ENCODE measurements around the gene FMNL2. TPM values are rescaled to one million over a fixed set of nuclear protein-coding genes. Genes with fewer than 3 reads are reported as not detected.

Gene FMNL2
- polyA plus RNA-seq, 3 donors from 2014 or later, result 0.08 TPM; not detected in 2

GRCh38 chr2:152407204-152407721, 72.3 kb downstream of the FMNL2 start:
- Mint-ChIP-seq H3K4me3 (peak overlapping the region in 2 of 5 donors; percentile 2 to 21), H3K36me3 (no peaks in the 10 kb centered on the region), H3K9me3 (no peaks in the 10 kb centered on the region), H3K27me3 (ENCODE audit: low read depth in 3 of 3) (peaks cover 0 to 13% (median 0%) of the 10 kb centered on the region in 3 donors), H3K27ac (no peak overlapping the region), H3K4me1 (peaks cover 2 to 9% of the 10 kb centered on the region in 2 donors)
- DNase-seq, result no peak

DNA sequence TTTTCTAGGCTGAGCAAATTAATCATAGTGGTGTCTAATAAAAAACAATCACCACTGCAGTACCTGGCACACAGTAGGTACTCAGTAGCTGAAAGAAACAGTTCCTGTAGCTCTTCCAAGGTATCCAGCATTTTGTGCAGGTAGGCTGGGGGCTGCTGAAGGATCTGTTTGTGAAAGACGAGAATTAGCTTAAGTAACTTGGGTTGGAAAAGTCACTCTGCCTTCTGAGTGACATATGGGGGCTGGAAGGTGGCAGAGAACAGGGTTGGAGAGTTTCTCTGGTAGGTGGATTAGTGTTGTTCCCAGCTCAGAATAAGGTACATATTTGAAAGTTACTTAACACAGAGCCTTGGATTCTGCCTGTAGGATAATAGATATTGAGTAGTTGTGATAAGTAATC, 72.8 kb downstream of the FMNL2 start:
- no peaks in the 10 kb centered on the region for H3K36me3 Mint-ChIP-seq
- H3K27ac Mint-ChIP-seq, result no peak overlapping the region
- H3K27me3 Mint-ChIP-seq (ENCODE audit: low read depth in 3 of 3), result peaks cover 0 to 13% (median 0%) of the 10 kb centered on the region in 3 donors
- DNase-seq, result no peak
- no peaks in the 10 kb centered on the region for H3K9me3 Mint-ChIP-seq
- H3K4me1 Mint-ChIP-seq, result peaks cover 2 to 7% of the 10 kb centered on the region in 2 donors
- H3K4me3 Mint-ChIP-seq, result no peak overlapping the region

DNA sequence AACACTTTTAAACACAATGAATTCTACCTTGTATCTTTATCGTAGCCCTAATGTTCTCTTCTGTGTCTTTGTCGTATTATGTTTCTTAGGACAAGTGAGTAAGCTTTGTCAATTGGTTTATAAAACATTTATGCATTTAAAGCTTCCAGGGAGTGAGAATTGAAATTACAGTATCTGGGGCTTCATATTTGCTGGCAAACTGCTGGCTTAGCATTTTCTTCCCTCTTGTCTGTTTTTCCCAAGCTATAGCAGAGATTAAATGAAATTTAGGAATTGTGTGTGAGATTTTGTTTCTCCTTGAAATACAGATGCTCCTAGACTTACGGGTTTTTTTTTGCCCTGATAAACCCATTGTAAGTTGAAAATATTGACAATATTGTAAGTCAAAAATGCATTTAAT, 73.3 kb downstream of the FMNL2 start:
- H3K27ac Mint-ChIP-seq, result no peak overlapping the region
- H3K9me3 Mint-ChIP-seq, result no peaks in the 10 kb centered on the region
- peaks cover 0 to 13% (median 0%) of the 10 kb centered on the region in 3 donors for H3K27me3 Mint-ChIP-seq (ENCODE audit: low read depth in 3 of 3)

GRCh38 chr2:152409386-152410164, 74.6 kb downstream of the FMNL2 start:
- no peak overlapping the region for H3K27ac Mint-ChIP-seq
- H3K4me1 Mint-ChIP-seq, result no peaks in the 10 kb centered on the region
- no peak overlapping the region for H3K4me3 Mint-ChIP-seq
- no peaks in the 10 kb centered on the region for H3K9me3 Mint-ChIP-seq
- DNase-seq, result no peak
- H3K27me3 Mint-ChIP-seq (ENCODE audit: low read depth in 3 of 3), result peaks cover 0 to 13% (median 2%) of the 10 kb centered on the region in 3 donors
- H3K36me3 Mint-ChIP-seq, result no peaks in the 10 kb centered on the region

More for the DNA sequence above, 73.3 kb downstream of the FMNL2 start:
- no peak for DNase-seq
- H3K36me3 Mint-ChIP-seq, result no peaks in the 10 kb centered on the region
- no peak overlapping the region for H3K4me3 Mint-ChIP-seq
- peaks cover 0 to 3% of the 10 kb centered on the region in 2 donors for H3K4me1 Mint-ChIP-seq

GRCh38 chr2:152410165-152410597, 75.2 kb downstream of the FMNL2 start:
- Mint-ChIP-seq H3K27ac (no peak overlapping the region), H3K9me3 (no peaks in the 10 kb centered on the region), H3K36me3 (no peaks in the 10 kb centered on the region), H3K4me1 (no peaks in the 10 kb centered on the region), H3K4me3 (no peak overlapping the region), H3K27me3 (ENCODE audit: low read depth in 3 of 3) (peaks cover 0 to 13% (median 2%) of the 10 kb centered on the region in 3 donors)
- no peak for DNase-seq

- H3K27me3 Mint-ChIP-seq (ENCODE audit: low read depth in 3 of 3), result peaks cover 0 to 10% (median 2%) of the 10 kb centered on the region in 3 donors
- no peak overlapping the region for H3K4me3 Mint-ChIP-seq
- no peak overlapping the region for H3K27ac Mint-ChIP-seq
- H3K36me3 Mint-ChIP-seq, result no peaks in the 10 kb centered on the region
- no peak for DNase-seq
- H3K4me1 Mint-ChIP-seq, result no peaks in the 10 kb centered on the region
- H3K9me3 Mint-ChIP-seq, result no peaks in the 10 kb centered on the region
Observed at GRCh38 chr2:152411154-152411553, 76.2 kb downstream of the FMNL2 start.

DNA sequence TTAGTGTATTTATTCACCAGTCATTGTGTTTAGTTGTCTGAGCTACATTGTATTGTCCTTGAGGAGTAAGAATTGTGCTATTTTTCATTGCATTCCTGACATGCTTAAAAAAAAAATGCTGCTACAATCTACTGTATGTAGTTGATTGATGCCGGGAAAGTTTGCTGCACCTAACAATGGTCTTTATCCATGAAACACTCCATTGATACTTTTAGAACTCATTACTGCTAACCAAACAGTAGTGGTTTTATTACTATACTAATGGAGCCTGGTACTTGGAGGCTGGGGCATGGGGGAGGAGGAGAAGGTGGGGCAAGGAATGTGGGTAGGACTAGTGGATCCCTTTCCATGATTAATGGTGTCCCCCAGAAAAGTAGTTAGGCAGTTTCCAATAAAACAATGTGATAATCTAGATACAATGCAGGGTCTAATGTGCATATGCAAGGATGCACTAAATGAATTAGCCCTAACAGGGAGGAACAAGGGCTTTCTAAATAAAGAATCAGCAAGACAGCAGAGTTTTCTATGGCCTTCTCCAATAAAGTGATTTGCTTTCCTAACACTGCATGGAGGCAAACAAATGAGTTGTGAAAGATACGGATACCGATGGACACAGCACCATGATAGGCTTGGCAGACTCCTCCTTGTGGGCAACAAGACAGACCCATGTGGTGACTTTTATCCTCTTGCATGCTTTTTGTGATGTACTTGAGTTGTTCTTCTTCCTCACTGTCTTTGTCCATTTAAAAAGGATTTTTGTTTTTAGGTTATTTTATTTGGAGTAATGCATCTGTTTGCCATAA, 78.5 kb downstream of the FMNL2 start:
- H3K4me3 Mint-ChIP-seq, result no peak overlapping the region
- no peak overlapping the region for H3K27ac Mint-ChIP-seq
- peaks cover 0 to 2% (median 2%) of the 10 kb centered on the region in 3 donors for H3K27me3 Mint-ChIP-seq (ENCODE audit: low read depth in 3 of 3)
- H3K36me3 Mint-ChIP-seq, result no peaks in the 10 kb centered on the region
- no peaks in the 10 kb centered on the region for H3K9me3 Mint-ChIP-seq
- H3K4me1 Mint-ChIP-seq, result no peaks in the 10 kb centered on the region
- DNase-seq, result no peak

GRCh38 chr2:152415231-152415642, 80.3 kb downstream of the FMNL2 start:
- no peak for DNase-seq

DNA sequence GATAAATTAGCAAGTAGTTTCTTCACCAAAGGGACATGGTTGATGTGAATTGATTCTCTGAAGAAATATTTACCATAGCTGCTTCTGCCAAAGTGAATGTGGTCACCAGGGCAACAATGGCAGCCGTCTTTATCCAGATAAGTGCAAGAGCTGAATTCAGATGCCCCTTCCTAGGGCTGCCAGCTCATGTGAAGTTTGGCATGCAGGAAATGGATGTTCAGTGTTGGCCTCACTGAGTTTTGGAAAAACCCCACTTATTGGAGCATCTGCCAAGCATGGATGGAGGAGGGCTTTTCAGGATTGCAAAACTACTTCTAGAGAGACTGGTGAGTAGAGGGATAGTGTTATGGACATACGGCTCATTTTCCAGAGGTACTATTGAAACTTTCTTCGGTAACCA, 80.8 kb downstream of the FMNL2 start:
- Mint-ChIP-seq H3K4me1 (no peaks in the 10 kb centered on the region), H3K27ac (no peak overlapping the region), H3K4me3 (no peak overlapping the region), H3K9me3 (no peaks in the 10 kb centered on the region), H3K27me3 (ENCODE audit: low read depth in 3 of 3) (peaks cover 0 to 2% (median 2%) of the 10 kb centered on the region in 3 donors), H3K36me3 (no peaks in the 10 kb centered on the region)
- no peak for DNase-seq

More at GRCh38 chr2:152415231-152415642, 80.3 kb downstream of the FMNL2 start:
- Mint-ChIP-seq H3K4me1 (no peaks in the 10 kb centered on the region), H3K4me3 (no peak overlapping the region), H3K9me3 (no peaks in the 10 kb centered on the region), H3K27me3 (ENCODE audit: low read depth in 3 of 3) (peaks cover 0 to 2% (median 2%) of the 10 kb centered on the region in 3 donors), H3K27ac (no peak overlapping the region), H3K36me3 (no peaks in the 10 kb centered on the region)

GRCh38 chr2:152418688-152419087, 83.7 kb downstream of the FMNL2 start:
- H3K27ac Mint-ChIP-seq, result no peak overlapping the region
- no peaks in the 10 kb centered on the region for H3K36me3 Mint-ChIP-seq
- no peaks in the 10 kb centered on the region for H3K4me1 Mint-ChIP-seq
- no peaks in the 10 kb centered on the region for H3K9me3 Mint-ChIP-seq
- H3K4me3 Mint-ChIP-seq, result no peak overlapping the region
- peaks cover 0 to 4% (median 0%) of the 10 kb centered on the region in 3 donors for H3K27me3 Mint-ChIP-seq (ENCODE audit: low read depth in 3 of 3)
- no peak for DNase-seq

GRCh38 chr2:152419944-152420343, 85.0 kb downstream of the FMNL2 start:
- no peak overlapping the region for H3K27ac Mint-ChIP-seq
- H3K4me3 Mint-ChIP-seq, result no peak overlapping the region
- no peak for DNase-seq
- H3K36me3 Mint-ChIP-seq, result no peaks in the 10 kb centered on the region
- peaks cover 0 to 2% (median 0%) of the 10 kb centered on the region in 3 donors for H3K27me3 Mint-ChIP-seq (ENCODE audit: low read depth in 3 of 3)
- H3K4me1 Mint-ChIP-seq, result no peaks in the 10 kb centered on the region
- H3K9me3 Mint-ChIP-seq, result no peaks in the 10 kb centered on the region

GRCh38 chr2:152420363-152420762, 85.4 kb downstream of the FMNL2 start:
- H3K36me3 Mint-ChIP-seq, result no peaks in the 10 kb centered on the region
- peaks cover 0 to 2% (median 0%) of the 10 kb centered on the region in 3 donors for H3K27me3 Mint-ChIP-seq (ENCODE audit: low read depth in 3 of 3)

GRCh38 chr2:152420936-152421335, 86.0 kb downstream of the FMNL2 start:
- no peaks in the 10 kb centered on the region for H3K9me3 Mint-ChIP-seq
- no peak overlapping the region for H3K4me3 Mint-ChIP-seq
- peaks cover 0 to 2% (median 0%) of the 10 kb centered on the region in 3 donors for H3K27me3 Mint-ChIP-seq (ENCODE audit: low read depth in 3 of 3)
- H3K4me1 Mint-ChIP-seq, result no peaks in the 10 kb centered on the region
- H3K36me3 Mint-ChIP-seq, result no peaks in the 10 kb centered on the region
- DNase-seq, result no peak
- H3K27ac Mint-ChIP-seq, result no peak overlapping the region

More at GRCh38 chr2:152420363-152420762, 85.4 kb downstream of the FMNL2 start:
- no peaks in the 10 kb centered on the region for H3K9me3 Mint-ChIP-seq
- no peak overlapping the region for H3K27ac Mint-ChIP-seq
- no peaks in the 10 kb centered on the region for H3K4me1 Mint-ChIP-seq
- no peak overlapping the region for H3K4me3 Mint-ChIP-seq
- DNase-seq, result no peak
